GM15510 (cell line): Measurements from ENCODE around the gene DLGAP4.

ENCODE experiments used
- POLR2A ChIP-seq: IDR thresholded peaks from 3 replicates; pipeline ENCODE4 v1.6.1; 2011; ENCODE audit warnings: borderline replicate concordance; ENCODE audit not compliant: insufficient read length; ENCODE audit errors: extremely low read depth

Gene DLGAP4

DNA sequence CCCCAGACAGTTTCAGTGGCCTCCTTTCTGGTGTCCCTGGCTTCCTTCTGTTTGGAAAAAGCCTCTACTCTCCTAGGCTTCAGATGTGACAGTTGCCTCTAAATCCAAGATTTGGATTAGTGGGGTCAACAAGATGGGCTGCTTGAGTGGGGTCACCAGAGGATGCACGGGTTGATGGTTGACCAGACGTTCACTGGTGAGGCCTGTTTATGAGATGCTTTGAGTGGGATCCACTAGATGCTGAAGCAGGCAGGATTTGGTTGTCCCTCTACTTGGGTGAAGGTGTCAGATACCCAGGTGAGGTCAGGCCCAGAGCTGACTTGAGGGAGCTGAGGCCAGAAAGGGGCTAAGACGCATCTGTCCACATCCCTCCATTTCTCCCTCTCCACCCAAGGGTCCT, 8.1 kb upstream of the DLGAP4 start:
- no peak for TF ChIP-seq POLR2A

GRCh38 chr20:36298795-36299339, 7.3 kb upstream of the DLGAP4 start:
- no peak for TF ChIP-seq POLR2A

GRCh38 chr20:36299459-36299858, 6.7 kb upstream of the DLGAP4 start:
- TF ChIP-seq POLR2A = no peak

GRCh38 chr20:36301359-36302119, 4.6 kb upstream of the DLGAP4 start:
- no peak for TF ChIP-seq POLR2A

- no peak for TF ChIP-seq POLR2A
These were observed 3.0 kb upstream of the DLGAP4 start for GRCh38 chr20:36303020-36303595.

- no peak for TF ChIP-seq POLR2A
These were observed 2.3 kb upstream of the DLGAP4 start for GRCh38 chr20:36303831-36304230.

GRCh38 chr20:36304786-36305495, 1.2 kb upstream of the DLGAP4 start:
- no peak for TF ChIP-seq POLR2A

DNA sequence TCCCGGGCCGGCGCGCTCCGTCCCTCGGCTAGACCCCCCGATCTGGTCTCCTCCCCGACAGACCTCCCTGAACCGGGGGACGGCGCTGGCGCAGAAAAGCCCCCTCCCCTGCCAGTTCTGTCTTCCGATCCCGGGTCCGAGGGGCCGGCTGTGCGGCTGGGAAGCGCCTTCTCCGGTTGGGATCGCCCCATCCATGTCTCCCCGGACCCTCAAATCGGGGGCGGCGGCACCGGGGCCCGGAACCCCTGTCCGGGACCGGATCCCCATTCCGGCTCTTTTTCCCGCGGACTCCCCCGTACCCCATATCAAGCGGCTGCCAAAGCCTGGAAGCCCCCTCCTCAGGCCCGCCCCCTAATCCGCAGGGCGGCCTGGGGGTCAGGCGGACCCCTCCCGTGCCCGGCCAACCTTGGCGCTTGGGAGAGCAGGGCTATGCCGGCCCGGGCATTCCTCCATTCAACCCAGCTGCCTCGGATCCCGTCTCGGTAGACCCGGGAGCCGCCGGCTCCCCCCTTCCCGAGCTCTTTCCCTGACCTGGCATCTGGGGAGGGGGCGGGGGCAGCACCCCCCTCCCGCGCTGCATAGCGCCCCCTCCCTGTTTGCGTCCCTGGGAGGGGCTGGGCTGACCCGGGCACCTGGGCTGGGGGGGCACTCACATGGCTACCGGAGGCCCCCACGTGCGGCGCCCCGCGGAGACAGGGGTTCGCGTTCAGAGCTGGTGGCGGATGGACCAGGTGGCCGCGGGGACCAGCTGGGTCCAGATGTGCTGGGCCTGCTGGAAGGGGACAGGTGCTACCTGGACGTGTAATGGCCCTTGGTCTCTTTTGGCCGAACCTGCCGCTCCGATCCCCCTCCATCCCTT, 643 bp downstream of the DLGAP4 start:
- TF ChIP-seq POLR2A = no peak

- no peak for TF ChIP-seq POLR2A
These were observed 1.5 kb downstream of the DLGAP4 start for GRCh38 chr20:36307412-36308325.

- no peak for TF ChIP-seq POLR2A
These were observed 2.2 kb downstream of the DLGAP4 start for GRCh38 chr20:36308353-36308752.

DNA sequence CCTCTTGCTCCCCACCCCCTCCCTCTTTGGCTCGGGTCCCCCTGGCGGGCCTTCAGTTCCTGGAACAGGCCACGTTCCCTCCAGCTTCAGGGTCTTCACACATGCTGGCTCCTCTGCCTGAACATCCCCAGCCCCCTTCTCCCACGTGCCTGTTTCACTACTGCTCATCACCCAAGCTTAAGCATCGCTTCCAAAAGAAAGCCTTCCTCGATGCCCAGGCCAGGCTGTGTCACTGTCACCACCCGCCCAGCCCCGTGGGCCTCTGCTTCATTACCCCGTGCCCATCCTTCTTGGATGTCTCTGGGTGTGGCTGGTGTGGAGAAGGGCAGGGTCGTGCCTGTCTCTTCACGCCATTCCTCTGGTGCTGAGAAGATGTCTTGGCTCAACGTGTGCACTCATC, 2.8 kb downstream of the DLGAP4 start:
- TF ChIP-seq POLR2A = no peak

DNA sequence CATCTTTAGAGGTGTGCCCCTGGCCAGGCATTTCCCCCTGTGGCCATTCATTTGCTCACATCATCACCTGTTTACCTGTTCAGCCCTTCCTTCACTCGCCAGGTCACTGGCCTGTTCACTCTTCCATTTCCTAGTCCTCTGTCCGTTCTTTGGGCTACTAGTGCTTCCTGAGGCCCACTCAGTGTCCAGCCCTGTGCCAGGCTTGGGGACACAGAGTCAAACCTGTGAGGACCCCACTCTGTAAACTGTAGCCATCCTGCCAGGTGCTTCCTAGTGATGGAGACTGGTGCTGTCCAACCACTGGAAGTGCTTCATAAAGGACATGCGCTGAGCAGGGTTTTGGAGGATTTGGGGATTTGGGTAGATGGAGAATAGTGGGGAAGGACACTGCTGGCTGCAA, 3.5 kb downstream of the DLGAP4 start:
- no peak for TF ChIP-seq POLR2A

GRCh38 chr20:36310215-36310981, 4.3 kb downstream of the DLGAP4 start:
- no peak for TF ChIP-seq POLR2A
